HCT116 (cell line): ENCODE results near the gene CCDC28B. TPM values are rescaled to one million over a fixed set of nuclear protein-coding genes. Genes with fewer than 3 reads are reported as not detected.
A peak's percentile ranks its signal among the peaks of the same experiment; 100 is the strongest.

Source experiments
- ATAC-seq: fragments of 200-7000 bp; cut with Tn5 transposase; 2 replicates; pipeline ENCODE4 v1.9.1; 2020; ENCODE audit warnings: mild to moderate bottlenecking, moderate library complexity
- BruUV-seq: library from RNA; stranded (reverse); fragments of 400-500 nt; replicated peaks from 2 replicates; lab custom pipeline; 2021; lab: Mats Ljungman, UMichigan
- CTCF ChIA-PET: fragments of 300-600 bp; sonication (Branson Sonifier 250); formaldehyde crosslinking; loops from one replicate; lab custom pipeline; 2021; ENCODE audit warnings: antibody characterized with exemption; lab: Charles Lee
- POLR2A ChIA-PET: fragments of 300-600, 350-600 bp; sonication (Branson Sonifier 250); formaldehyde crosslinking; loops from one replicate; lab custom pipeline; 2021; ENCODE audit warnings: antibody characterized with exemption; lab: Charles Lee
- RAD21 ChIA-PET, 2 experiments: fragments of 300-600 bp; sonication (Branson Sonifier 250); formaldehyde crosslinking; loops; one replicate each; lab custom pipeline; 2023; ENCODE audit warnings: low total read pairs in 2 of 2; ENCODE audit not compliant: uncharacterized antibody in 2 of 2, unreplicated experiment in 2 of 2, low non-redundant PET in 1 of 2; lab: Charles Lee
- DNase-seq: peaks from one replicate; pipeline ENCODE4 v3.0.0-alpha.2; 2010; ENCODE audit warnings: low read depth, low spot score
- H2AFZ ChIP-seq: fragments of 200-600 bp; shearing (Covaris generic), sonication (generic); 2 replicates; pipeline ENCODE4 v1.6.1; 2017; ENCODE audit warnings: low read depth, mixed run types, mixed read lengths, antibody characterized with exemption, low read length; ENCODE audit not compliant: poor library complexity, severe bottlenecking
- H3K27ac ChIP-seq: 2 replicates; pipeline ENCODE4 v1.5.1; 2012; ENCODE audit warnings: low read depth, low read length
- H3K27me3 ChIP-seq: fragments of 200-600 bp; sonication (generic); 2 replicates; pipeline ENCODE4 v1.6.1; 2016; ENCODE audit warnings: mixed run types, low read length, mixed read lengths; ENCODE audit not compliant: insufficient read depth
- H3K36me3 ChIP-seq, 2 experiments: fragments of 200-500 bp in 1 of 2; fragments of 200-600 bp in 1 of 2; sonication (Bioruptor generic) in 1 of 2; sonication (generic) in 1 of 2; 2 replicates each; pipeline versions ENCODE4 v1.5.1 to v1.6.1; 2014 to 2016; ENCODE audit warnings: low read length in 2 of 2, inconsistent platforms in 1 of 2, mixed read lengths in 1 of 2, mixed run types in 1 of 2; ENCODE audit not compliant: insufficient read depth in 2 of 2, control insufficient read depth in 1 of 2
- H3K4me1 ChIP-seq, 2 experiments: fragments of 200-600 bp in 1 of 2; sonication (generic) in 1 of 2; 2 replicates each; pipeline versions ENCODE4 v1.5.1 to v1.6.1; 2012 to 2017; ENCODE audit warnings: low read length in 2 of 2, inconsistent platforms in 1 of 2, mild to moderate bottlenecking in 1 of 2, mixed read lengths in 1 of 2, mixed run types in 1 of 2, moderate library complexity in 1 of 2; ENCODE audit not compliant: insufficient read depth in 2 of 2, control insufficient read depth in 1 of 2
- H3K4me2 ChIP-seq: fragments of 200-600 bp; sonication (generic); 2 replicates; pipeline ENCODE4 v1.6.1; 2017; ENCODE audit warnings: mixed run types, low read length, mixed read lengths
- H3K4me3 ChIP-seq, 2 experiments: fragments of 200-600 bp in 1 of 2; sonication (generic) in 1 of 2; replicated peaks in 1 of 2; 2 replicates each; pipeline ENCODE4 v1.5.1; 2011 to 2016; ENCODE audit warnings: low read length in 2 of 2, control low read depth in 1 of 2, low read depth in 1 of 2, mild to moderate bottlenecking in 1 of 2, mixed read lengths in 1 of 2, mixed run types in 1 of 2
- H3K79me2 ChIP-seq: fragments of 200-600 bp; sonication (generic); 2 replicates; pipeline ENCODE4 v1.6.1; 2017; ENCODE audit warnings: mild to moderate bottlenecking, mixed run types, low read length, moderate library complexity, mixed read lengths; ENCODE audit not compliant: insufficient read depth
- H3K9ac ChIP-seq: fragments of 200-600 bp; sonication (generic); 2 replicates; pipeline ENCODE4 v1.6.1; 2016; ENCODE audit warnings: low read length, mixed read lengths
- H3K9me2 ChIP-seq: fragments of 200-600 bp; sonication (generic), shearing (Covaris generic); 2 replicates; pipeline ENCODE4 v1.6.1; 2017; ENCODE audit warnings: mixed run types, mild to moderate bottlenecking, moderate library complexity; ENCODE audit not compliant: insufficient read depth
- H3K9me3 ChIP-seq, 2 experiments: fragments of 200-500 bp in 1 of 2; fragments of 200-600 bp in 1 of 2; sonication (Bioruptor generic) in 1 of 2; sonication (generic) in 1 of 2; 2 replicates each; pipeline ENCODE4 v1.6.1; 2014 to 2017; ENCODE audit warnings: low read length in 2 of 2, mixed read lengths in 2 of 2, inconsistent platforms in 1 of 2, low read depth in 1 of 2, mild to moderate bottlenecking in 1 of 2, mixed run types in 1 of 2, moderate library complexity in 1 of 2; ENCODE audit not compliant: control insufficient read depth in 1 of 2, insufficient read depth in 1 of 2
- H4K20me1 ChIP-seq: fragments of 200-600 bp; sonication (generic), shearing (Covaris generic); 2 replicates; pipeline ENCODE4 v1.6.1; 2017; ENCODE audit warnings: mixed run types, mild to moderate bottlenecking, moderate library complexity; ENCODE audit not compliant: insufficient read depth
- CBX3 ChIP-seq: IDR thresholded peaks from 2 replicates; pipeline ENCODE4 v1.6.1; 2012; ENCODE audit warnings: low read depth
- CEBPB ChIP-seq: IDR thresholded peaks from 2 replicates; pipeline ENCODE4 v1.6.1; 2012; ENCODE audit warnings: low read depth
- EGR1 ChIP-seq: IDR thresholded peaks from 2 replicates; pipeline ENCODE4 v1.6.1; 2012; ENCODE audit warnings: low read depth
- EZH2 ChIP-seq: fragments of 200-600 bp; sonication (generic); IDR thresholded peaks from 2 replicates; pipeline ENCODE4 v1.6.1; 2017; ENCODE audit warnings: antibody characterized with exemption, mixed run types
- EZH2phosphoT487 ChIP-seq: fragments of 200-600 bp; IDR thresholded peaks from 2 replicates; pipeline ENCODE4 v1.6.1; 2018; ENCODE audit warnings: antibody characterized with exemption, borderline replicate concordance
- POLR2A ChIP-seq: IDR thresholded peaks from 2 replicates; pipeline ENCODE4 v1.7.0; 2011; ENCODE audit warnings: borderline replicate concordance; ENCODE audit not compliant: insufficient read depth, insufficient read length; ENCODE audit errors: extremely low read depth
- POLR2AphosphoS5 ChIP-seq: IDR thresholded peaks from 2 replicates; pipeline ENCODE4 v1.6.1; 2011; ENCODE audit warnings: mild to moderate bottlenecking, low read depth, low read length, moderate library complexity
- SIN3A ChIP-seq: IDR thresholded peaks from 2 replicates; pipeline ENCODE4 v1.6.1; 2012; ENCODE audit warnings: low read depth
- SP1 ChIP-seq: IDR thresholded peaks from 2 replicates; pipeline ENCODE4 v1.6.1; 2012; ENCODE audit warnings: low read depth
- TCF7L2 ChIP-seq: IDR thresholded peaks from 2 replicates; pipeline ENCODE4 v1.7.0; 2011; ENCODE audit warnings: borderline replicate concordance, inconsistent platforms; ENCODE audit not compliant: insufficient read depth, insufficient read length; ENCODE audit errors: extremely low read depth
- YY1 ChIP-seq: IDR thresholded peaks from 2 replicates; pipeline ENCODE4 v1.6.1; 2011; ENCODE audit warnings: low read length, low read depth, moderate library complexity, mild to moderate bottlenecking; ENCODE audit not compliant: insufficient replicate concordance; ENCODE audit errors: extremely low read depth
- ZFX ChIP-seq: fragments of 450-650 bp; IDR thresholded peaks from 2 replicates; pipeline ENCODE4 v1.6.1; 2017
- ZNF274 ChIP-seq: fragments of 200-500 bp; sonication (Bioruptor generic); IDR thresholded peaks from 2 replicates; pipeline ENCODE4 v1.6.1; 2014; ENCODE audit warnings: mild to moderate bottlenecking, low read depth, low read length, inconsistent platforms
- intact Hi-C: fragments of 100-400 bp; cut with micrococcal nuclease; formaldehyde crosslinking; loops from 2 replicates; pipeline ENCODE4 v1.10.0; 2022
- total RNA-seq: library from RNA; stranded (reverse); gene quantifications from one replicate; pipeline ENCODE4 v1.2.1, GENCODE V29; 2021; ENCODE audit not compliant: unreplicated experiment
- TF ChIP-seq, protein P1 (sequence below): IDR thresholded peaks from 2 replicates; pipeline ENCODE4 v1.6.1; 2011; ENCODE audit warnings: mild to moderate bottlenecking, low read length, moderate library complexity; ENCODE audit not compliant: insufficient replicate concordance; ENCODE audit errors: extremely low read depth
- TF ChIP-seq, protein P2 (sequence below), 3 experiments: fragments of 200-600 bp in 1 of 3; sonication (generic) in 1 of 3; IDR thresholded peaks in 2 of 3; conservative IDR thresholded peaks in 1 of 3; 2 replicates each; pipeline ENCODE4 v1.5.1; 2012 to 2017; ENCODE audit warnings: low read depth in 2 of 3, low read length in 2 of 3, antibody characterized with exemption in 1 of 3, borderline replicate concordance in 1 of 3, control low read depth in 1 of 3, mild to moderate bottlenecking in 1 of 3, mixed read lengths in 1 of 3, mixed run types in 1 of 3, moderate library complexity in 1 of 3; ENCODE audit not compliant: insufficient read depth in 1 of 3
- TF ChIP-seq, protein P3 (sequence below): IDR thresholded peaks from 2 replicates; pipeline ENCODE4 v1.6.1; 2012
- TF ChIP-seq, protein P4 (sequence below): IDR thresholded peaks from 2 replicates; pipeline ENCODE4 v1.6.1; 2012; ENCODE audit warnings: low read depth

CCDC28B gene
- total RNA-seq, 1 experiment from 2014 or later = 5.9 TPM

DNA sequence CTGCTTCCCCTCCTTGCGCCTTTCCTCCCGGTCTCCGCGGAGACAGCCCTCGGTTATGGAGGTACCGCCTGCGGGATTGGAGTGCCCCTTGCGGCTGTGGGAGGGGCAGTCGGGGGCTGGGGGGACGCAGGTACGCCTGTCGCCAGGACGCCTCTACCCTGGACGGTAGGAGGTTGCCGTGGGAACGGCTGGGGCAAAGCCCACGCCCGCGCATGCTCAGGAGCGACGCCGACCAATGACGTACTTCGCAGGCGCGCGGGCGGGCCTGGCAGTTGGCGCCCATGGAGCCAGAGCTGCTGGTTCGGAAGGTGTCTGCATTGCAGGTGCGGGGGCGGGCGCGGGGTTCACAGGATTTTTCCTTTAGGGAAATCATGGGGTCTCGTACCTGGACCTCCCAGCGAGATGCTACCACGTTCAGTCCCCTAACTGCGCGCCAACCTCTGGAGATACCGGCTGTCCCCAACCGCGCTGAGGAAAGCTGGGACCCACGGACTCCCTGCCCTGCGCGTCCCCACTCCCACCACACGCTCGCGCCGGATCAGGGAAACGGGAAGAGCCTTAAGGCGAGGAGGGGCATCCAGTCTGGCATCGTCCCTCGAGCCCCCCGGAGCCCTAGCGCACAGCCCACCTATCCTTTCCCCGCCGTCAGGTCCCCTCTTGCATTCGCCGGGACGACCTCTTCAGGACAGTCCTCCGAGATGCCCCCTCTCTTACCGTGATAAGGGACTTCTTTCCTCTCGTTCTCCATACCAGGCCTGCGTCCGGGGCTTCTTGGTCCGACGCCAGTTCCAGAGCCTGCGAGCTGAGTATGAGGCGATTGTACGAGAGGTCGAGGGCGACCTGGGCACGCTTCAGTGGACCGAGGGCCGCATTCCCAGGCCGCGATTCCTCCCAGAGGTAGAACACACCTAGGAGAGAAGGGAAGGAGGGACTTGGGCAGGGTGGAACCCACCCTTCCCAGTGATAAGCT is 5.3 kb downstream of the CCDC28B start, which contains the start of gene IQCC:
Gene IQCC (plus strand): TSS at position 271 of the 970 bp plus-strand sequence. CDS start 11 bp downstream, at position 282.
- POLR2A ChIA-PET = interaction anchor here (0.6 to 1.2 kb wide), 2 partner anchors 40 to 131 kb away, joined by 3 read pairs; partner anchors contain the start of gene MARCKSL1
- DNase-seq (peak; percentile 65), ATAC-seq (peak; percentile 87)
- Histone ChIP-seq H3K4me2 (peak within 1 kb of the TSS; percentile 91), H3K27me3 (no peaks in the 10 kb centered on the region), H3K4me1 (peaks cover 6 to 35% of the 10 kb centered on the region in 2 experiments; a peak in 3 of 4 replicates), H2AFZ (no peak within 1 kb of the TSS), H3K9me3 (no peaks in the 10 kb centered on the region), H3K36me3 (peaks cover 0 to 11% of the 10 kb centered on the region in 2 experiments; a peak in 1 of 4 replicates), H4K20me1 (no peaks in the 10 kb centered on the region), H3K27ac (peak within 1 kb of the TSS; percentile 62), H3K9ac (peak within 1 kb of the TSS; percentile 95), H3K9me2 (no peaks in the 10 kb centered on the region), H3K4me3 (peak within 1 kb of the TSS; percentile 77 to 78), H3K79me2 (peaks cover 19% of the 10 kb centered on the region; the same call in 1 of the 2 replicates)
- intact Hi-C loops = no loop called here
- CTCF ChIA-PET = interaction anchor here (0.9 to 1.0 kb wide), 2 partner anchors 10 kb away, joined by 3 to 4 read pairs; no protein-coding TSS in a partner anchor
- RAD21 ChIA-PET = no interaction called here
- TSS peak; percentile 86 for BruUV-seq
- TF ChIP-seq EGR1 = peak; percentile 98
- TF ChIP-seq, protein P1, sequence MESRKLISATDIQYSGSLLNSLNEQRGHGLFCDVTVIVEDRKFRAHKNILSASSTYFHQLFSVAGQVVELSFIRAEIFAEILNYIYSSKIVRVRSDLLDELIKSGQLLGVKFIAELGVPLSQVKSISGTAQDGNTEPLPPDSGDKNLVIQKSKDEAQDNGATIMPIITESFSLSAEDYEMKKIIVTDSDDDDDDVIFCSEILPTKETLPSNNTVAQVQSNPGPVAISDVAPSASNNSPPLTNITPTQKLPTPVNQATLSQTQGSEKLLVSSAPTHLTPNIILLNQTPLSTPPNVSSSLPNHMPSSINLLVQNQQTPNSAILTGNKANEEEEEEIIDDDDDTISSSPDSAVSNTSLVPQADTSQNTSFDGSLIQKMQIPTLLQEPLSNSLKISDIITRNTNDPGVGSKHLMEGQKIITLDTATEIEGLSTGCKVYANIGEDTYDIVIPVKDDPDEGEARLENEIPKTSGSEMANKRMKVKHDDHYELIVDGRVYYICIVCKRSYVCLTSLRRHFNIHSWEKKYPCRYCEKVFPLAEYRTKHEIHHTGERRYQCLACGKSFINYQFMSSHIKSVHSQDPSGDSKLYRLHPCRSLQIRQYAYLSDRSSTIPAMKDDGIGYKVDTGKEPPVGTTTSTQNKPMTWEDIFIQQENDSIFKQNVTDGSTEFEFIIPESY = no peak
- no peak for TF ChIP-seq EZH2phosphoT487
- TF ChIP-seq SP1 = no peak; the same call in 1 of the 2 replicates
- TF ChIP-seq SIN3A = no peak; the same call in 1 of the 2 replicates
- TF ChIP-seq POLR2AphosphoS5 = peak; percentile 96
- TF ChIP-seq EZH2 = no peak
- TF ChIP-seq, protein P2, sequence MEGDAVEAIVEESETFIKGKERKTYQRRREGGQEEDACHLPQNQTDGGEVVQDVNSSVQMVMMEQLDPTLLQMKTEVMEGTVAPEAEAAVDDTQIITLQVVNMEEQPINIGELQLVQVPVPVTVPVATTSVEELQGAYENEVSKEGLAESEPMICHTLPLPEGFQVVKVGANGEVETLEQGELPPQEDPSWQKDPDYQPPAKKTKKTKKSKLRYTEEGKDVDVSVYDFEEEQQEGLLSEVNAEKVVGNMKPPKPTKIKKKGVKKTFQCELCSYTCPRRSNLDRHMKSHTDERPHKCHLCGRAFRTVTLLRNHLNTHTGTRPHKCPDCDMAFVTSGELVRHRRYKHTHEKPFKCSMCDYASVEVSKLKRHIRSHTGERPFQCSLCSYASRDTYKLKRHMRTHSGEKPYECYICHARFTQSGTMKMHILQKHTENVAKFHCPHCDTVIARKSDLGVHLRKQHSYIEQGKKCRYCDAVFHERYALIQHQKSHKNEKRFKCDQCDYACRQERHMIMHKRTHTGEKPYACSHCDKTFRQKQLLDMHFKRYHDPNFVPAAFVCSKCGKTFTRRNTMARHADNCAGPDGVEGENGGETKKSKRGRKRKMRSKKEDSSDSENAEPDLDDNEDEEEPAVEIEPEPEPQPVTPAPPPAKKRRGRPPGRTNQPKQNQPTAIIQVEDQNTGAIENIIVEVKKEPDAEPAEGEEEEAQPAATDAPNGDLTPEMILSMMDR (IDR thresholded peaks at IDR 0.05 in 2 of 3, conservative IDR thresholded peaks at IDR 0.05 in 1 of 3; ENCODE audit: borderline replicate concordance in 1 of 3, insufficient read depth in 1 of 3, low read depth in 2 of 3, low read length in 2 of 3) = no peak
- TF ChIP-seq TCF7L2 = no peak
- TF ChIP-seq CEBPB = no peak
- TF ChIP-seq POLR2A = peak; percentile 44
- TF ChIP-seq CBX3 = no peak
- TF ChIP-seq ZNF274 = no peak
- TF ChIP-seq, protein P3, sequence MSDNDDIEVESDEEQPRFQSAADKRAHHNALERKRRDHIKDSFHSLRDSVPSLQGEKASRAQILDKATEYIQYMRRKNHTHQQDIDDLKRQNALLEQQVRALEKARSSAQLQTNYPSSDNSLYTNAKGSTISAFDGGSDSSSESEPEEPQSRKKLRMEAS = peak; percentile 49; the same call in 1 of the 2 replicates
- peak; percentile 69; the same call in 1 of the 2 replicates for TF ChIP-seq ZFX
- TF ChIP-seq YY1 = peak; percentile 76
- TF ChIP-seq, protein P4, sequence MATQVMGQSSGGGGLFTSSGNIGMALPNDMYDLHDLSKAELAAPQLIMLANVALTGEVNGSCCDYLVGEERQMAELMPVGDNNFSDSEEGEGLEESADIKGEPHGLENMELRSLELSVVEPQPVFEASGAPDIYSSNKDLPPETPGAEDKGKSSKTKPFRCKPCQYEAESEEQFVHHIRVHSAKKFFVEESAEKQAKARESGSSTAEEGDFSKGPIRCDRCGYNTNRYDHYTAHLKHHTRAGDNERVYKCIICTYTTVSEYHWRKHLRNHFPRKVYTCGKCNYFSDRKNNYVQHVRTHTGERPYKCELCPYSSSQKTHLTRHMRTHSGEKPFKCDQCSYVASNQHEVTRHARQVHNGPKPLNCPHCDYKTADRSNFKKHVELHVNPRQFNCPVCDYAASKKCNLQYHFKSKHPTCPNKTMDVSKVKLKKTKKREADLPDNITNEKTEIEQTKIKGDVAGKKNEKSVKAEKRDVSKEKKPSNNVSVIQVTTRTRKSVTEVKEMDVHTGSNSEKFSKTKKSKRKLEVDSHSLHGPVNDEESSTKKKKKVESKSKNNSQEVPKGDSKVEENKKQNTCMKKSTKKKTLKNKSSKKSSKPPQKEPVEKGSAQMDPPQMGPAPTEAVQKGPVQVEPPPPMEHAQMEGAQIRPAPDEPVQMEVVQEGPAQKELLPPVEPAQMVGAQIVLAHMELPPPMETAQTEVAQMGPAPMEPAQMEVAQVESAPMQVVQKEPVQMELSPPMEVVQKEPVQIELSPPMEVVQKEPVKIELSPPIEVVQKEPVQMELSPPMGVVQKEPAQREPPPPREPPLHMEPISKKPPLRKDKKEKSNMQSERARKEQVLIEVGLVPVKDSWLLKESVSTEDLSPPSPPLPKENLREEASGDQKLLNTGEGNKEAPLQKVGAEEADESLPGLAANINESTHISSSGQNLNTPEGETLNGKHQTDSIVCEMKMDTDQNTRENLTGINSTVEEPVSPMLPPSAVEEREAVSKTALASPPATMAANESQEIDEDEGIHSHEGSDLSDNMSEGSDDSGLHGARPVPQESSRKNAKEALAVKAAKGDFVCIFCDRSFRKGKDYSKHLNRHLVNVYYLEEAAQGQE = no peak
